Osteoblast (primary cell): Measurements from ENCODE around the gene VPS37C. TPM values are rescaled to one million over a fixed set of nuclear protein-coding genes. Genes with fewer than 3 reads are reported as not detected.

ENCODE experiments used
- DNase-seq: peaks from one replicate; pipeline ENCODE4 v3.0.0; 2011; ENCODE audit warnings: low spot score, mixed read lengths; ENCODE audit not compliant: insufficient read length; ENCODE audit errors: missing footprints
- H2AFZ ChIP-seq: 2 replicates; pipeline ENCODE4 v1.6.0; 2011; ENCODE audit warnings: mild to moderate bottlenecking, low read length
- H3K27ac ChIP-seq: 2 replicates; pipeline ENCODE4 v1.5.1; 2011; ENCODE audit warnings: mild to moderate bottlenecking, low read depth, low read length, moderate library complexity
- H3K27me3 ChIP-seq: 2 replicates; pipeline ENCODE4 v1.6.0; 2012; ENCODE audit warnings: mild to moderate bottlenecking, control low read depth, inconsistent platforms, low read length, moderate library complexity; ENCODE audit not compliant: insufficient read depth
- H3K36me3 ChIP-seq: 2 replicates; pipeline ENCODE4 v1.5.1; 2011; ENCODE audit warnings: mild to moderate bottlenecking, low read length, control low read depth, moderate library complexity; ENCODE audit not compliant: insufficient read depth
- H3K4me1 ChIP-seq: 2 replicates; pipeline ENCODE4 v1.5.1; 2011; ENCODE audit warnings: mild to moderate bottlenecking, low read length, control low read depth, moderate library complexity; ENCODE audit not compliant: insufficient read depth
- H3K4me2 ChIP-seq: 2 replicates; pipeline ENCODE4 v1.6.0; 2011; ENCODE audit warnings: mild to moderate bottlenecking, low read length; ENCODE audit not compliant: insufficient read depth
- H3K4me3 ChIP-seq: fragments of 200-600 bp; sonication (generic); 3 replicates; pipeline ENCODE4 v1.5.1; 2012; ENCODE audit warnings: mild to moderate bottlenecking, low read length, inconsistent platforms; ENCODE audit not compliant: insufficient read depth
- H3K79me2 ChIP-seq: 2 replicates; pipeline ENCODE4 v1.6.0; 2012; ENCODE audit warnings: mild to moderate bottlenecking, low read length, control low read depth, inconsistent platforms; ENCODE audit not compliant: insufficient read depth
- H3K9me3 ChIP-seq: 2 replicates; pipeline ENCODE4 v1.5.1; 2011; ENCODE audit warnings: low read depth, low read length, control low read depth
- H4K20me1 ChIP-seq: 2 replicates; pipeline ENCODE4 v1.6.0; 2012; ENCODE audit warnings: mild to moderate bottlenecking, low read length, control low read depth; ENCODE audit not compliant: insufficient read depth
- CTCF ChIP-seq: IDR thresholded peaks from 2 replicates; pipeline ENCODE4 v1.5.1; 2011; ENCODE audit warnings: mild to moderate bottlenecking, low read depth, low read length, moderate library complexity; ENCODE audit errors: extremely low read depth
- total RNA-seq: library from RNA; depleted of rRNA; stranded (reverse); fragments of >200 nt; gene quantifications from 2 replicates; pipeline ENCODE4 v1.2.3, GENCODE V29; 2012

The VPS37C gene
- total RNA-seq, 1 donor: 19.2 TPM

GRCh38 chr11:61176446-61176845 is 15.2 kb upstream of the VPS37C start:
- H3K4me1 ChIP-seq: no peaks in the 10 kb centered on the region
- H2AFZ ChIP-seq: no peak overlapping the region
- no peaks in the 10 kb centered on the region for H3K79me2 ChIP-seq
- no peaks in the 10 kb centered on the region for H3K36me3 ChIP-seq
- no peak for TF ChIP-seq CTCF
- no peak overlapping the region for H3K27ac ChIP-seq
- DNase-seq: no peak
- no peaks in the 10 kb centered on the region for H4K20me1 ChIP-seq
- peaks cover 41% of the 10 kb centered on the region for H3K27me3 ChIP-seq
- no peaks in the 10 kb centered on the region for H3K9me3 ChIP-seq
- H3K4me2 ChIP-seq: no peak overlapping the region
- H3K4me3 ChIP-seq: no peak overlapping the region

GRCh38 chr11:61174949-61175348 is 13.7 kb upstream of the VPS37C start:
- Histone ChIP-seq H4K20me1 (no peaks in the 10 kb centered on the region), H3K9me3 (no peaks in the 10 kb centered on the region), H3K79me2 (no peaks in the 10 kb centered on the region), H3K27me3 (peaks cover 45% of the 10 kb centered on the region), H3K36me3 (no peaks in the 10 kb centered on the region), H2AFZ (no peak overlapping the region), H3K4me1 (no peaks in the 10 kb centered on the region), H3K4me2 (no peak overlapping the region), H3K4me3 (no peak overlapping the region), H3K27ac (no peak overlapping the region)
- no peak for TF ChIP-seq CTCF
- no peak for DNase-seq

- Histone ChIP-seq H2AFZ (no peak overlapping the region), H3K79me2 (no peaks in the 10 kb centered on the region), H3K4me2 (no peak overlapping the region), H3K36me3 (no peaks in the 10 kb centered on the region), H3K4me1 (no peaks in the 10 kb centered on the region), H3K4me3 (no peak overlapping the region), H3K9me3 (no peaks in the 10 kb centered on the region), H3K27me3 (peaks cover 43% of the 10 kb centered on the region), H4K20me1 (no peaks in the 10 kb centered on the region), H3K27ac (no peak overlapping the region)
- TF ChIP-seq CTCF: no peak
- DNase-seq: no peak
These were observed 13.0 kb upstream of the VPS37C start for GRCh38 chr11:61174273-61174672.

- DNase-seq: peak; percentile 84
- peak; percentile 29 for TF ChIP-seq CTCF
These were observed 12.2 kb upstream of the VPS37C start for GRCh38 chr11:61173456-61173855.

More at GRCh38 chr11:61173456-61173855, 12.2 kb upstream of the VPS37C start:
- no peaks in the 10 kb centered on the region for H3K4me1 ChIP-seq
- no peaks in the 10 kb centered on the region for H3K9me3 ChIP-seq
- H3K27ac ChIP-seq: no peak overlapping the region
- no peak overlapping the region for H3K4me2 ChIP-seq
- H2AFZ ChIP-seq: no peak overlapping the region
- no peaks in the 10 kb centered on the region for H3K36me3 ChIP-seq
- peaks cover 43% of the 10 kb centered on the region for H3K27me3 ChIP-seq
- no peaks in the 10 kb centered on the region for H3K79me2 ChIP-seq
- no peaks in the 10 kb centered on the region for H4K20me1 ChIP-seq
- no peak overlapping the region for H3K4me3 ChIP-seq
